HepG2 (cell line): ENCODE measurements around the gene NPBWR2. TPM values are rescaled to one million over a fixed set of nuclear protein-coding genes. Genes with fewer than 3 reads are reported as not detected.

Source experiments
- CBFB ChIP-seq: sonication (generic); formaldehyde crosslinking; IDR thresholded peaks from 2 replicates; pipeline ENCODE4 v1.4.0; 2020; ENCODE audit warnings: missing genetic modification reagents
- DR1 ChIP-seq: sonication (generic); formaldehyde crosslinking; IDR thresholded peaks from 2 replicates; pipeline ENCODE4 v1.8.0; 2021; ENCODE audit warnings: mild to moderate bottlenecking, missing genetic modification reagents, inconsistent platforms
- HDAC1 ChIP-seq: sonication (generic); formaldehyde crosslinking; IDR thresholded peaks from 2 replicates; pipeline ENCODE4 v1.5.1; 2020; ENCODE audit warnings: mild to moderate bottlenecking, missing genetic modification reagents
- MYPOP ChIP-seq: sonication (generic); formaldehyde crosslinking; IDR thresholded peaks from 2 replicates; pipeline ENCODE4 v1.8.1; 2023; ENCODE audit warnings: mild to moderate bottlenecking, moderate library complexity, missing genetic modification reagents
- NFKBIZ ChIP-seq: IDR thresholded peaks from 2 replicates; pipeline ENCODE4 v1.6.1; 2018; ENCODE audit warnings: missing genetic modification reagents, missing compliant biosample characterization
- TAF1 ChIP-seq: sonication (generic); formaldehyde crosslinking; IDR thresholded peaks from 2 replicates; pipeline ENCODE4 v1.4.0; 2020; ENCODE audit warnings: missing genetic modification reagents
- ZBTB42 ChIP-seq: sonication (generic); formaldehyde crosslinking; IDR thresholded peaks from 2 replicates; pipeline ENCODE4 v1.5.0; 2020; ENCODE audit warnings: mild to moderate bottlenecking, missing genetic modification reagents
- ZNF10 ChIP-seq: sonication (generic); formaldehyde crosslinking; IDR thresholded peaks from 2 replicates; pipeline ENCODE4 v1.4.0; 2020; ENCODE audit warnings: mild to moderate bottlenecking, low read depth, missing genetic modification reagents, borderline replicate concordance
- ZNF142 ChIP-seq: sonication (generic); formaldehyde crosslinking; IDR thresholded peaks from 2 replicates; pipeline ENCODE4 v1.4.0; 2020; ENCODE audit warnings: missing genetic modification reagents
- ZNF235 ChIP-seq: sonication (generic); formaldehyde crosslinking; IDR thresholded peaks from 2 replicates; pipeline ENCODE4 v1.8.1; 2023; ENCODE audit warnings: mild to moderate bottlenecking, missing genetic modification reagents, borderline replicate concordance
- ZNF737 ChIP-seq: sonication (generic); formaldehyde crosslinking; IDR thresholded peaks from 2 replicates; pipeline ENCODE4 v1.5.0; 2020; ENCODE audit warnings: missing genetic modification reagents, mild to moderate bottlenecking, borderline replicate concordance
- ZNF792 ChIP-seq: IDR thresholded peaks from 2 replicates; pipeline ENCODE4 v1.6.1; 2016
- polyA plus RNA-seq, 8 experiments: library from polyadenylated mRNA; depleted of rRNA in 3 of 8; stranded (reverse) in 7 of 8; unstranded in 1 of 8; fragments of >200 nt; fragmentation: Illumina TruSeq in 4 of 8; extraction: Trizol in 4 of 8; gene quantifications; 2 replicates each; pipeline versions ENCODE4 v1.2.1 to v1.2.3, GENCODE V29; 2011 to 2016; ENCODE audit warnings: low read depth in 4 of 8, missing spikeins in 1 of 8, mixed read lengths in 1 of 8; ENCODE audit not compliant: insufficient read depth in 1 of 8
- total RNA-seq, 5 experiments: library from RNA; depleted of rRNA; stranded (reverse); fragments of >200 nt; fragmentation: Illumina TruSeq; extraction: Trizol; gene quantifications; 2 replicates each; pipeline ENCODE4 v1.2.3, GENCODE V29; 2016; ENCODE audit warnings: low read depth in 1 of 5
- TF ChIP-seq, protein P1 (sequence below): sonication (generic); formaldehyde crosslinking; IDR thresholded peaks from 2 replicates; pipeline ENCODE4 v1.9.0; 2021; ENCODE audit warnings: missing genetic modification reagents, borderline replicate concordance
- TF ChIP-seq, protein P2 (sequence below): sonication (generic); formaldehyde crosslinking; IDR thresholded peaks from 2 replicates; pipeline ENCODE4 v1.8.0; 2022; ENCODE audit warnings: missing genetic modification reagents, mild to moderate bottlenecking, moderate library complexity, borderline replicate concordance
- TF ChIP-seq, protein P3 (sequence below): sonication (generic); formaldehyde crosslinking; IDR thresholded peaks from 2 replicates; pipeline ENCODE4 v1.5.1; 2020; ENCODE audit warnings: mild to moderate bottlenecking, missing genetic modification reagents

The NPBWR2 gene
- total and polyA plus RNA-seq, 2 of the 13 experiments (the other 11 are each of a cell fraction or from before 2014, with no cell fraction given): not detected

DNA sequence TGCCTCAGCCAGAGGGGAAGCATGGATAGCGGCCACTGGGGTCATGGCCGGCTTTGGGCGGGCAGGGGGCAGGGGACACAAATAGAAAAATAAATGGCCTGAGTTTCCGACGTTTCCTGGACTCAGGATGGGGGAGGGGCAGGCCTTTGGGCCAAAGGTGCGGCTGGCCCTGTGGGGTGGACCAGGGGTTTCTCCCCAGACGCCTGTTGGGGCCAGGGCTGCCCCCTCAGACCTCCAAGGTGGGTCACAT is 50.8 kb downstream of the NPBWR2 start (continued):
- TF ChIP-seq MYPOP (CRISPR knock-in tag) (no peak), HDAC1 (CRISPR knock-in tag) (peak; percentile 58; the same call in 1 of the 2 replicates), ZNF792 (CRISPR knock-in tag) (no peak), ZNF10 (no peak), DR1 (CRISPR knock-in tag) (no peak), CBFB (CRISPR knock-in tag) (no peak), ZNF235 (no peak; the same call in 1 of the 2 replicates), NFKBIZ (CRISPR knock-in tag) (no peak), ZNF142 (CRISPR knock-in tag) (no peak), ZBTB42 (CRISPR knock-in tag) (no peak), ZNF737 (no peak), TAF1 (CRISPR knock-in tag) (no peak)
- TF ChIP-seq, protein P1, sequence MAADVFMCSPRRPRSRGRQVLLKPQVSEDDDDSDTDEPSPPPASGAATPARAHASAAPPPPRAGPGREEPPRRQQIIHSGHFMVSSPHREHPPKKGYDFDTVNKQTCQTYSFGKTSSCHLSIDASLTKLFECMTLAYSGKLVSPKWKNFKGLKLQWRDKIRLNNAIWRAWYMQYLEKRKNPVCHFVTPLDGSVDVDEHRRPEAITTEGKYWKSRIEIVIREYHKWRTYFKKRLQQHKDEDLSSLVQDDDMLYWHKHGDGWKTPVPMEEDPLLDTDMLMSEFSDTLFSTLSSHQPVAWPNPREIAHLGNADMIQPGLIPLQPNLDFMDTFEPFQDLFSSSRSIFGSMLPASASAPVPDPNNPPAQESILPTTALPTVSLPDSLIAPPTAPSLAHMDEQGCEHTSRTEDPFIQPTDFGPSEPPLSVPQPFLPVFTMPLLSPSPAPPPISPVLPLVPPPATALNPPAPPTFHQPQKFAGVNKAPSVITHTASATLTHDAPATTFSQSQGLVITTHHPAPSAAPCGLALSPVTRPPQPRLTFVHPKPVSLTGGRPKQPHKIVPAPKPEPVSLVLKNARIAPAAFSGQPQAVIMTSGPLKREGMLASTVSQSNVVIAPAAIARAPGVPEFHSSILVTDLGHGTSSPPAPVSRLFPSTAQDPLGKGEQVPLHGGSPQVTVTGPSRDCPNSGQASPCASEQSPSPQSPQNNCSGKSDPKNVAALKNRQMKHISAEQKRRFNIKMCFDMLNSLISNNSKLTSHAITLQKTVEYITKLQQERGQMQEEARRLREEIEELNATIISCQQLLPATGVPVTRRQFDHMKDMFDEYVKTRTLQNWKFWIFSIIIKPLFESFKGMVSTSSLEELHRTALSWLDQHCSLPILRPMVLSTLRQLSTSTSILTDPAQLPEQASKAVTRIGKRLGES (CRISPR knock-in tag): no peak
- TF ChIP-seq, protein P2, sequence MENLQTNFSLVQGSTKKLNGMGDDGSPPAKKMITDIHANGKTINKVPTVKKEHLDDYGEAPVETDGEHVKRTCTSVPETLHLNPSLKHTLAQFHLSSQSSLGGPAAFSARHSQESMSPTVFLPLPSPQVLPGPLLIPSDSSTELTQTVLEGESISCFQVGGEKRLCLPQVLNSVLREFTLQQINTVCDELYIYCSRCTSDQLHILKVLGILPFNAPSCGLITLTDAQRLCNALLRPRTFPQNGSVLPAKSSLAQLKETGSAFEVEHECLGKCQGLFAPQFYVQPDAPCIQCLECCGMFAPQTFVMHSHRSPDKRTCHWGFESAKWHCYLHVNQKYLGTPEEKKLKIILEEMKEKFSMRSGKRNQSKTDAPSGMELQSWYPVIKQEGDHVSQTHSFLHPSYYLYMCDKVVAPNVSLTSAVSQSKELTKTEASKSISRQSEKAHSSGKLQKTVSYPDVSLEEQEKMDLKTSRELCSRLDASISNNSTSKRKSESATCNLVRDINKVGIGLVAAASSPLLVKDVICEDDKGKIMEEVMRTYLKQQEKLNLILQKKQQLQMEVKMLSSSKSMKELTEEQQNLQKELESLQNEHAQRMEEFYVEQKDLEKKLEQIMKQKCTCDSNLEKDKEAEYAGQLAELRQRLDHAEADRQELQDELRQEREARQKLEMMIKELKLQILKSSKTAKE (CRISPR knock-in tag): peak; percentile 69; the same call in 1 of the 2 replicates
- TF ChIP-seq, protein P3, sequence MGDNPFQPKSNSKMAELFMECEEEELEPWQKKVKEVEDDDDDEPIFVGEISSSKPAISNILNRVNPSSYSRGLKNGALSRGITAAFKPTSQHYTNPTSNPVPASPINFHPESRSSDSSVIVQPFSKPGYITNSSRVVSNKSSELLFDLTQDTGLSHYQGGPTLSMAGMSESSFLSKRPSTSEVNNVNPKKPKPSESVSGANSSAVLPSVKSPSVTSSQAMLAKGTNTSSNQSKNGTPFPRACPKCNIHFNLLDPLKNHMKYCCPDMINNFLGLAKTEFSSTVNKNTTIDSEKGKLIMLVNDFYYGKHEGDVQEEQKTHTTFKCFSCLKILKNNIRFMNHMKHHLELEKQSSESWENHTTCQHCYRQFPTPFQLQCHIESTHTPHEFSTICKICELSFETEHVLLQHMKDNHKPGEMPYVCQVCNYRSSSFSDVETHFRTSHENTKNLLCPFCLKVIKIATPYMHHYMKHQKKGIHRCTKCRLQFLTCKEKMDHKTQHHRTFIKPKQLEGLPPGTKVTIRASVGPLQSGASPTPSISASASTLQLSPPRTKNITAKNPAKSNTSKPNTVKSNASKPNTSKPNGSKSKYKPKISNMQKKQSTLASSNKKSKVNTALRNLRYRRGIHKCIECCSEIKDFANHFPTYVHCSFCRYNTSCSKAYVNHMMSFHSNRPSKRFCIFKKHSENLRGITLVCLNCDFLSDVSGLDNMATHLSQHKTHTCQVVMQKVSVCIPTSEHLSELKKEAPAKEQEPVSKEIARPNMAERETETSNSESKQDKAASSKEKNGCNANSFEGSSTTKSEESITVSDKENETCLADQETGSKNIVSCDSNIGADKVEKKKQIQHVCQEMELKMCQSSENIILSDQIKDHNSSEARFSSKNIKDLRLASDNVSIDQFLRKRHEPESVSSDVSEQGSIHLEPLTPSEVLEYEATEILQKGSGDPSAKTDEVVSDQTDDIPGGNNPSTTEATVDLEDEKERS (CRISPR knock-in tag): no peak
